ENCODE data around the gene TMEM72.
A peak's percentile ranks its signal among the peaks of the same experiment; 100 is the strongest.

Gene TMEM72

DNA sequence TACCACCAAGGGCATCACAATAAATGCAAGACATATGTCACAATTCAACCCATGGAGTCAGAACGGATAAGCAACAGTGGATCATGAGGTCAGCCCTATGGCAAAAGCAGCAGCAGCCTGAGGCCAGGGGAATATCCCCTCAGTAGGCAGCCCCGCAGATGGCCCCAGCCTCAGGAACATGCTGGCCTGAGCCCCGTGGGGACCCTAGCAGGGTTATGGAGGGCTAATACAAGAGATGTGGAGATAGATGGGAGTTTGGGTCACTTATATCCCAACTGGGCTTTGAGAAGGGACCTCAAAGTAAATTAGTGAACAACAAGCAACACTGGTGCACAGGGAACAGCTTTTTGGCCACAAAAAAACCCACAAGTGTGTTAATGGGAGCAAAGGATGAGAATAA lies 9.1 kb downstream of the TMEM72 start:
- DNase-seq (ENCODE audit: low spot score) = no peak

DNA sequence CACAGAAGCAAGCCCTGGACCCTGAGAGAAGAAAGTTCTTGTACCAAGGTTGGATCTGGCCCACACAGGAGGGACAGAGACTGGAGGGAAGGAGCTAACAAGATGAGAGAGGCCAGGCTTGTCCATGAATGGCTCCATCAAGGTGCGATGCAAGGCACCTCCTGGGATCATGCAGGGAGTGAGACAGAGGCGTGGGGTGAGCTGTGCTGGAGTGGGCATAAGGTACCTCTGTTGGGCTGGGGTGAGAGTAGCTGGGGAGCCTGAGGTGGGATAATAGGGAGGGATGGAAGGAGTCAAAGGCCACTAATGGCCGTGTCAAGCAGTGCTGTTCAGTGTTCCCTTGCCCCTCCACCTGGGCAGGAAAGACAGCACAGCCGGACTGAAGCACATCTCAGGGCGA lies 9.9 kb downstream of the TMEM72 start:
- no peak for DNase-seq (ENCODE audit: low spot score)

DNA sequence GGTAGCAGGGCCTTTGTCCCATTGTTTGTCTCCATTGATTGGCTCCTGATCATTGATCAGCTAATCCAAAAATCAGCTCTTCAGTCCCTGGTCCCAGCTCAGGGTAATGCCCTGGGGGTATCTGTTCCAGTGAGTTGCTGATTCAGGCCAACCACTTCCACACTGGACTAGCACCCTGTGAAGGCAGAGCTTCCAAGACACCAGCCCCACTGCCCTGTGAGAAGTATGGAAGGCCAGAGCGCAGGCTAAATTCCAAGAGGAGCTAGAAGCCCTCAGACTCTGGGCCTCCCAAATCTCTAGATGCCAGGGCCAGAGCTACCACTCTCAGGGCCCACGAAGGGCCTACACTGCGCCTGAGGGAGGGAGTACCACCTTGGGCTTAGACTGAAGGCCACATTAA lies 10.4 kb downstream of the TMEM72 start:
- DNase-seq (ENCODE audit: low spot score) = no peak

DNA sequence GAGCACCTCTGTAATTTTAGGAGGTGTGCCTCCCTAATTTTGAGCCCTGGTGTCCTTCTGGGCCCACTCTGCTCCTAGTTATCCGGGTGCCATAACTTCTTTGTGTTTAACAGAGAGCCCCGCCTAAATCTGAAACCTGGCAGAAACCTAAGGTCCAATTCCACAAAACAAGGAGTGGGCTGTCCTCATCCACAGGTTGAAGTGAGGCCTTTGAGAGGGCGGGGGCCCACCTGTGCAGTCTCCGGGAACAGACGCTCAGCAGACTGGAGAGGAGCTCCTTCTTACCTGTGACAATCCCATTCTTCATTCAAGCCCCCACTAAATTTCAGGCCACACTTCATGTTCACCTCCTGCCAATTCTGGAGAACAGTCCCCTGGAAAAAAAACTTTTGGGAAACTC lies 10.9 kb downstream of the TMEM72 start:
- no peak for DNase-seq (ENCODE audit: low spot score)

DNA sequence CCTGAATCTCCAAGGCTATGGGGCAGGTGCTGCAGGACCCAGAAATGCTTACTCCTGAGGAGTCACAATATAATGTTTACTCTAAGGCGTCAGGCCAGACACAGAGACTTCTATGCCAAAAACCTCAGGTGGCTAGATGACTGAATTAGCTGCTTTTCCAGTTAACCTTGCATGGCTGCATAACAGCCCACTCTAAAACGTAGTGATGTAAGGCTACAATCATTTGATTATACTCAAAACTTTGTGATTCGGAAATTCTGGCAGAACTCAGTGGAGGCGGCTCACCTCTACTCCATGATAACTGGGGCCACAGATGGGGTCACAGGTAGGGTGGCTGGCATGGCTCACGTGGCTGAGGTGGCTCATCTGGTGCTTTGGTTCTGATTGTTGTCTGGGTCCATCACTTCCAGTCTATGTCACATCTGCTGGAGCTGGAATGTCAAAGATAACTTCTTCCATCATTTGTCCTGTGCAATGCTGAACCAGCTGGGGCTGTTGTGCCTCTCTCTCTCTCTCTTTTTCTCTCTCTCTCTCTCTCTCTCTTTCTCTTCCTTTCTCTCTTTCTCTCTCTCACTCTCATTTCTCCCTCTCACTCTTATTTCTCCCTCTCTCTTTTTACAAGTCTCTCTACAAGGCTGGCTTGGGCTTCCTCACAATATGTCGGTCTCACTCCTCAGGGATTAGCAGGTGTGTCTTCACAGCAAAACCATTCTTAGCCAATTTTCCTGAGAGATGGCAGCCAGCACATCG lies 11.8 kb downstream of the TMEM72 start:
- no peak for DNase-seq (ENCODE audit: low spot score)

DNA sequence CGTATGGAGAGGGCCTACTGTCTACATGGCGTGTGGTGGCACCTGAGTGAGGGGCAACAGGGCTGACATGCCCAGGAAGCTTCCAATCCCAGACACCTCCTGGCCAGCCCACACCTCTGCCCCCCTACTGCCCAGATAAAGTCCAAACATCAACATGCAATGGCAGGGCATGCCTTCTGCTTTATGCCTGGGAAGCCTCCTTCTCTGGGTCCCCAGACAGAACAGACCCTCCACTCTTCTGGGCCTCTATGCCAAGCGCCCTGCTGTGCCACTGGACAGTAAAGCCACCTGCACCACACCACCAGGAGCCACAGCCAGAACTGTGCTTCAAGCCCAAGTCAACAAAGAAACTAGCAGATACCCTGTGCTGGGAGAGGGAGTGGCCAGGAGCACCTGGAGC lies 12.5 kb downstream of the TMEM72 start:
- DNase-seq (ENCODE audit: low spot score) = no peak

DNA sequence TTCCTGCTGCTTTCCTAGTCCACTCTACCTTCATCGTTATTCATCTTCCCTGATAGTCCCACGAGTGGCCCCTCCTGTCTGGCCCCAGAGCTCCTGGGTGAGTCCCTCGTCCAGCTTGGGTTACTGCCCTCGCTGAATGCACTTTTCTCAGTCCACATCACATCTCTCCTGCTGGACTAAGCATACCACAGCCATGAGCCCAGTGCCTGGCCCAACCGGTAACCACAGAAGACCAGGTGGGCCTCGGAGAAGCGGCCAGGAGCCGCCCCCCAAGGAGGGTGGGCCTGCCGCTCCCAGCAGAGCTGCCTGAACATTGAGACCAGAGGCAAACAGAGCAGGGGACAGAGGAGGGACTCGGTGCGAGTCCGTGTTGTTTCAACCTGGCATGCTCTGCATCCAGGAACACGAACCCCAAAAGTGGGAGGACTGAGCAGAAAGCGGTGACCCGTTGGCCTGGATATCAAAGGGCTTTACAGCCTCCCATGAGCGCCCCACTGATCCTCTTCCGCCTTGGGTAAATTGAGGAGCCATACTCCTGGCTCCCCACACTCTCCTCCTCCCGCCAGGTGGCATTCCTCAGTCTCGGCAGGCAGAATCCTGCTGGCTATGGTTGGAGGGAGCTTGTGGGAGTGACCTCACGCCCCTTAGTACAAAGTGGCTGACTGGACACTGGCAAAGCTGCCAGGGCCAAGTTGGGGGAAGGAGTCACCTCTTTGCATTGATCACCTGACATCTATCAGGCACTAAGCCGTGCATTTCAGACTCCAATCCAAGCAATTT lies 13.3 kb downstream of the TMEM72 start:
- no peak for DNase-seq (ENCODE audit: low spot score)

DNA sequence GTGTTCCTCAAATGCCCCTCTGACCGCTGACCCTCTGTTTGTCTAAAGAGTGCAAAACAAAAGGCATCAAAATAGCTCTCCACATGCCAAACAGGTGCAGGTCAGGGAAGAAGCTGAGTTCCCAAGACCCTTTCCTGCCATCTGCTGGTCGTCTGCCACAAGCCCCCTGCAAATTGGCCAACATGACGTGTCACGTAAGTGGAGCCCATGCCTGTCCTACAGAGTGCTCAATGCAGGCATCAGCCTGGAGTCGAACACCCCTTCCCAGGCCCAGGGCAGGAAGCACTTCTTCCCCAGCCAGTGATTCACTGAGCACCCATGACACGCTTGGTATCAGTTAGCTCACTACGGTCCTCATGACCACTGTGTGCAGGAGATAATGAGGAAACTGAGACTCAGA lies 14.1 kb downstream of the TMEM72 start:
- DNase-seq (ENCODE audit: low spot score) = no peak

DNA sequence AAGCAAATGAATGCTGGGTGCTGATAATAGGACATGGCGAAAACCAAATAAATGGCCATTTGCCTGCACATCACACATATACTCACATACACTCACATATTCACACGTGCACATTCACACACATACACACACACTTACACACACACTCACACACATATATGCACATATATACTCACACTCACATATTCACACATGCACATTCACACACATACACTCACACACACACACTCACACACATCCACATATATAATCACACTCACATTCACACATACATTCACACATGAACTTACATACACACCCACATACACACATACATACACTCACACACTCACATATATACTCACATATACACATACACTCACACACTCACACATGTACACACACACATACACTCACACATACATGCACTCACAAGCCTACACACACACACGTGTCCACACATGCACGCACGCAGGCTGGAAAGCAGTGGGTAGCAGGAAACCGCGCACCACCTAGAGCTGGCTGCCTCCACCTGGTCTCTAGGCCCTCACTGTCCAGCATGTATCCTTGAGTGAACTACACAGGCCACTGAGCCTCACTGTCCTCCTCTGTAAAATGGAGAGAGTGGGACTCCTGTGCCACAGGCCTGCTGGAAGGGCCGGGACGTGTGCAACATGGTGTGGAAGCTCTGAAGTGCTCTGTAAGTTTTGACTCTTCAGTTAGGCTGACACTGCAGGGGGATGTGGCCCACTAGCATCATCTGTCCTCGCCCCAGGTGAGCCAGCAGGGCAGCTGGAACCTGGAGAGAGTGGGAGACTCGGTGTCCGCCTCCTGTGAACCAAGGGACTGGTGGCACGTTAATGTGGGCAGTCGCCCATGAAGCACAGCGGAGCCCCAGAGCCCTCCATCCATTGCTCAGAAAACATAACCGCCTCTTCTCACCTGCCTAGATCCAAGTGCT lies 14.9 kb downstream of the TMEM72 start:
- no peak for DNase-seq (ENCODE audit: low spot score)

DNA sequence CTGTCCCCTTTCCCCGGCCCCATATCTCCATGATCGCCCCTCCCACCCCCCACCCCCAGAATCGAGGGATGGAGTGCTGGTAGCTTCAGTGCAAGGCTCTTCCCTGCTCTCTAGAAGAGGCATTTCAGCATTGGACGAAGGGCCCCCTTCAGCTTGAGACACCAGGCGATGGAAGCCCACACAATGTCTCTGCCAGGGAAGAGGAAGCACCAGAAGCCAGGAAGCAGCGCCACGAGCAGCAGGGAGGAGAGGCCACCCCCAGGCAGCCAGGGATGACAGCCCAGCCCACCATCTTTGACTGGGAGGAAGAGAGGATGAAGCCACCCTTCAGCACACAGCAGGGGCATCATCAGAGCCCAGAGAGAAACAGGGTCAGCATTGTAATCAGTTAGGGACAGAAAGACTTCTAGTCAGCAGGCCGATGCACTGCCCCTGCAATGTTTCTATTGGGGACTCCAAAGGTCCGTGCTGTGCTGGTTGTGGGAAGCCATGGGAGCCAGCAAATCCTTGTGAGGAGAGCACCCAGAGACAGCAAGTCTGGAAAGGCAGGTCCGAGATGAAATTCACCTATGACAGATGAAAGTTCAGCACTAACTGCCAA lies 15.7 kb downstream of the TMEM72 start:
- DNase-seq (ENCODE audit: low spot score) = no peak

DNA sequence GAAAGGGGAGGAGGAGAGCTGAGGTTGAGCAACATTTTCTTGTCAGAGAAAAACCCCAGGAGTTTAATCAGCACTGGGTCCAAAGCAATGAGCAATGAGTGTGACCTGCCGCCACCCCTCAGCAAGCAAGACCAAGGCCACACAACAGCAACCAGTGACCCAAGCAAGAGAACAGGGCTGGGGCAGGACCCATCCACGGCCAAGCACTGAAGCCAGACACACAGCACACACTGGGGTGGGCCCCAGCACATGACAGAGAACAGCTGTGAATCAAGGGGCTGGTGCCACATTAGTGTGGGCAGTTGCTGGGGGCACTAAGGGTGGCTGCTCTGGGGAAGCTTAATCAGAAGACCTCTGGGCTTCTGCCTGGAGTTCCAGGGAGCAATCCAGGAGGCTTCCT lies 16.2 kb downstream of the TMEM72 start:
- no peak for DNase-seq (ENCODE audit: low spot score)

DNA sequence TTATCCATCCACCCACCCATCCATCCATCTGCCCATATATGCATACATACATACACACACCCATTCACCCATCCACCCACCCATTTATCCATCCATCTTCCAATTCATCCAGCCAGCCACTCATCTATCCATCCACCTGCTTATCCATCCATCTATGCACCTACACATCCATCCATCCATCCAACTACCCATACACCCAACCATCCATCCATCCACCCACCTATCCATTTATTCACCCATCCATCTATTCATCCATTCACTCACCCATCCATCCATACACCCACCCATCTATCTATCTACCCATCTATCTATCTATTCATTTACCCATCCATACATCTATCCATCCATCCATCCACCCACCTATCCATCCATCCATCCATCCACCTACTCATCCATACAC lies 17.3 kb downstream of the TMEM72 start:
- DNase-seq (ENCODE audit: low spot score) = no peak

DNA sequence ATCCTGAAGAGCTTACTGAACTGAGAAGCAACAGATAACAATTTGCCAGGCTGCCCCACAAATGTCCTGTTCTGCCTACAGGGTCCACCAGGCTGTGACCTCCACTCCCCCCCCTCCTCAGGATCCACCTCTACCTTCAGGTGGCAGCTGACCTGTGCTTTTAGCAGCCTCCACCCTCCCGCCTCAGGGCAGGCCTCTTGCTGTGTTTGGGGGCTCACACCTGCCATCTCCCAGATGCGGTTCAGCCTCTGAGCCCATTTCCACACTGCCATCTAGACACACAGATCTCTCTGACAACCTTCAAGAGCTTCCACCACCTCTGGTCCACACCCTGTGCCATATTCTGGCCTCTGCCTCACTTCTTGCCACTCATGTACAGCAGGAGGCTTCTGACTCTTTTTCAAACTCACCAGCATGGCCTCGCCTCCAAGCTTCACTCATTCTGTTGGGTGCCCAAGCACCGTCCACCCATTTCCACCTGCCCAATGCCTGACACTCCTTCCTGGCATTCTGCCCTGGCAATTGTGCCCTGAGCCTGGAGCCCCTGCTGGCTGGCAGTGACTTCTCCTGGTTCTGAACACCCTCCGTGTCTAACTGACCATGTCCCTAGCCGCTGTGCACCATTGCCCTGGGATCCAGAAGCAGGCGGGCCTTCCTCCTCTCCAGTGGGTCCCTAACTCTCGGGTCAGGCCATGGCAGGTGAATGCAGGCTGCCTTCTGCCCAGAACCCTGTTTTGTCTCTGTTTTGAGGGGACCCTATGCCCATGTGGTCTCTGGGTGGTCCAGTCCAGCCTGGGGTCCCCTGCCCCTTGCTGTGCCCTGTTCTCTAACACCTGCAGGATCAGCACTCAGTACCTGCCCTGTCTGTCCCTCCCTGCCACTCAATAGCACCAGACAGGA lies 18.5 kb downstream of the TMEM72 start:
- DNase-seq (ENCODE audit: low spot score) = no peak

DNA sequence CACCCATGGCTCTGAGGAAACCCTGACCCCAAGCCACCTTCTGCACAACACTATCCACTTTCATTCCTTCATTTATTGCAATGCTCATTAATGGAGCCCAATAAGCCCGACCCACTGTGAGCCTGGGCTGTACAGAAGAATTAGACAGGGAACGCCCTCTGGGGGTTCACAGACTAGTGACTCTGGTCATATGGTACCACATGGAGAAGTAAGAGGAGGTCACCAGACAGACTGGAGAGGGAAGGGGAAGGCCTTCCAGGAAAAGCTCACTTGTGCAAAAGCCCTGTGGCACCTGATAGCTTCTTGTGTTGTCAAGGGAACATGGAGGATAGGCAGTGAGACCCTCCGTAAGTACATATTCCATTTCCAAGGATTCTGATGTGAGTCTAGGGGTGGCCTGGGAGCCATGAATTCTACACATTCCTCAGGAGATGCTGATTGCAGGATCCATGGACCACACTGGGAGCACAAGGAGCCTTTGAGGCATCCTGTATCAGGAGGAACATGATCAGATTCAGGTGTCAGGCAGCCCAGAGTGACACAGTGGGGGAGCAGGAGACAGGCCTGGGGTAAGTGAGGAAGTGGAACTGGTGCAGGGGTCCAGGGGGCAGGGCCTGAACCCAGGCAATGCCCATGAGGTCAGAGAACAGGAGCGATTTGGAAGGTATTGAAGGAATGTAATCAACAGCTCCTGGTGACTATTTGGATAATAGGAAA lies 19.9 kb downstream of the TMEM72 start:
- no peak for DNase-seq (ENCODE audit: low spot score)

DNA sequence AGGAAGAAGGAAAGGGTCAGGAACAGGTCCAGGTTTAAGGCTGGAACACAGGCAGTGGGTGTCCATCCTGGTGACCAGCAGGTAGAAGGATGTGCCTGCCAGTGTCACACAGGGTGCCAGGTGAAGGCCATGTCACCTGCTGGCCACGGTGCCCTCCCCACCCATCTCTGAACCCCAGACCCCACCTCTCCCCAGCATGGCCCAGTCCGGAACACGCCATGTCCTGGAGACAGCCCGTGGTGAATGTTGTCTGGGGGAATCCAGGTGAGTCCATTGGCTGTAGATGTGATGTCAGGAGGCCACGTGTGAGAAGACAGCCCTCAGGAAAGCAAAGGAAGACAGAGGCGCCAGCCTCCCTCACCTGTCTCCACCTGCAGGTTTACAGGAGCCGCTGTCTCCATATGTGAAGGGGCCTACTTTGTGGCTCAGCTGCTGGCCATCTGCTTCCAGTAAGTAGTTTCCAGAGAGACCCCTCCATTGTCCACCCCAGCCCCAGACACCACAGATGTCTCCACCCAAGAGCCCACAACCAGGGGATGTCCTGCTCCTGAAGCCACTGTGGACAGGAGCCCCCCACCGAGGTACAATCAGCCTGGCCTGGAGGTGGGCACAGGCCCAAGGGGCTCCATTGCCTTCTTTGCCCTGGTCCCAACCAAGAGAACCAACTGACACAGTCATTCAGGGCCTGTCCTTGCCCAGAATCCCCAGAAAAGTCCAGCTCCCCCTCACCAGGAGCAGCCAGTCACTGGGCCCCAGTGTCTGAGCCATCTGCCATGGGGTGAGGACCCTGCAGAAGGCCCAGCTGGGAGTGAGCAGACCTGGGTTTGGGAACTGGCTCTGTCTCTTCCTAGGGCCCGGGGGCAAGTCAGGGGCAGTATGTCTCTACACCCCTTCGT lies 20.7 kb downstream of the TMEM72 start:
- no peak for DNase-seq (ENCODE audit: low spot score)

DNA sequence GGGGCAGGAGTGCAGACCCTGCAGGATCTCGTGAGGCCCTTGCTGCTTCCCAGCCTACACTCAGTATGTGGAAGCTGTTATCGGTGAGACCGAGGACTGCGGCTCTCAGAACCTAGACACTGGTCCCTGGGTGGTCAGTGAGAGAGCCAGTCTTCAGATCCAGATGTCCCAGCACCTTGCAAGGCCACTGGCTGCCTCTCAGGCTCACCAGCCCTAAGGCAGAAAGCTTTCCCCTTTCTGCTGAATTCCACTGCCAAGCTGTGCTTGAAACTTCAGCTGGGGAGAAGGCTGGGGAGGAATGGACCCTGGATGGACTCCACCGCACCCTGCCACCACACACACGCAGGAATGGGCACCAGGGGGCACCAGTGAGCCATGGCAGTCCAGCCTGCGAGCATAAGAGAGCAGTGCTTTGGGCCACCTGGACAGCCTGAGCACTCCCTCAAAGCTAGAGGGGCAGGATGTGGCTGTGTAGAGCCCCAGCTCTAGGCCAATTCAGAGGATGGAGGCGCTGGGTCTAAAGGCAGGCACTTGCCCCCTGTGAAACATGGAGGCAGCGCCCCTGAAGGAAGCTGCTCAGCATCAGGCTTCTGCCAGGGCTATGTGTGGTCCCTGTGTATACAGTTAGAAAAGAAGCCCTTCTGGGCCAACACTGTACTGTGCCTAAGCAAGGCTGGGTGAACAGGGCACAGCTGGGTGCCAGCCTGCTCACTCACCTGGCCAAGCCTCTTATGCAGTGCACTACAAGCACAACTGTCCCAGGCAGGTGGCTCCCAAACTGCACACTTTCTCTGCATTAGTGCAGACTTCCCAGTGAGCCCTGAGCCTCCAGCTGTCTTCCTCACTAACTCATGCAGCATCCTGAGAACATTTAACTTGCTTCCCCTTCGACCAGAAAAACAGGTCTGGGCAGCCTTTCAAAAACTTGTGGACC lies 21.6 kb downstream of the TMEM72 start:
- DNase-seq (ENCODE audit: low spot score) = peak; percentile 82

DNA sequence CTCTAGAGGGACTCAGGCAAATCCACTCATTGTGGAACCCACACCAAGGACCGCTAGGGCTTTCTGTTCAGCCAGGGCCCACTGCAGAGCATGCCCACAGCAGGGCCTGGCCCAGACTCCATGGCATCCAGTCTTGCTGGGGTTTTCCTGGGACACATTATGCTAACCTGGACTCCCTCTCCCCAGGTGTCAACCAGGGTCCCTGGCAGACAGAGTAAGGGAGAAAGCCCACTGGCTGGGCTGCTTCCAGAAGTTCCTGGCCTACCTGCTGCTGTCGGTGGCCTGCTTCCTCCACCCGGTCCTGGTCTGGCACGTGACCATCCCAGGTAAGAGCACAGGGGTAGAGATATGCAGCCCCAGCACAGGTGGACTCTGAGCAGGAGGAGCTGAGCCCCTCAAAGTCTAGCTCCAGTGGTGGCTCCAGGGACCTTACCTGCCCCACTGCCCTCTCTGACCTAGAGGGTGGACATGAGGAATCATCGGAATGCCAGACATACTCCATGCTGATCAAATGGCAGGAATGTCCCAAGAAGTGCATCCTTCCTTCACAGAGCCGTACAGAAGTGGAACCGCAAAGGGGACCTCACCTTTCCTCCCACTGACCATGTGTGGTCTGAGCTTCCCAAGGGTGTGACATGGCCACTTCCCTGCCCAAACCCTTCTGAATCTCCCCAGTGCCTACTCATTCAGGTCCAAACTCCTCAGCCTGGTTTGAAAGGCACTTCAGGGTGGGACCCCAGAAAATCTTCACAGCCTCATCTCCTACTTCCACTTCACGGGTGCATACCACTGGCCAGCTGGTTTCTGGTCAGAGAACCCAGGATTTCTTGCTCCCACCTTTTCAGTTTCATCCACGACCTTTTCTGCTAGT lies 22.5 kb downstream of the TMEM72 start:
- DNase-seq (ENCODE audit: low spot score) = no peak
